DMS53 (cell line): Measurements from ENCODE around the gene RTBDN.
"Not testable (repeated sequence)": the region's sequence is repeated elsewhere in the genome, so short reads cannot be mapped to it uniquely, and the experiment has no call there.

Source experiments
- DNase-seq: peaks from one replicate; lab custom pipeline; 2025; lab: John Stamatoyannopoulos, UW

Gene RTBDN

GRCh38 chr19:12856653-12857052, 22.3 kb upstream of the RTBDN start:
- no peak for DNase-seq

- peak; percentile 90 for DNase-seq
Measured at GRCh38 chr19:12847159-12848139, 13.1 kb upstream of the RTBDN start.

GRCh38 chr19:12846613-12847012, 12.2 kb upstream of the RTBDN start:
- DNase-seq: not testable (repeated sequence)

- no peak for DNase-seq
Measured at GRCh38 chr19:12843999-12844732, 9.8 kb upstream of the RTBDN start.

- DNase-seq: no peak
Measured at GRCh38 chr19:12843328-12843727, 8.9 kb upstream of the RTBDN start.

GRCh38 chr19:12842511-12842910, 8.1 kb upstream of the RTBDN start:
- DNase-seq: no peak

GRCh38 chr19:12841094-12841493, 6.7 kb upstream of the RTBDN start:
- DNase-seq: no peak

GRCh38 chr19:12840091-12841079, 6.0 kb upstream of the RTBDN start:
- peak; percentile 53 for DNase-seq

GRCh38 chr19:12838886-12839756, 4.7 kb upstream of the RTBDN start:
- DNase-seq: peak; percentile 70

GRCh38 chr19:12838182-12838885, 4.0 kb upstream of the RTBDN start, which contains the start of gene MAST1:
Gene MAST1, plus strand, starts transcription at chr19:12838515. Its CDS starts 58 bp downstream, at chr19:12838573.
- peak; percentile 81 for DNase-seq

GRCh38 chr19:12837225-12837624, 2.8 kb upstream of the RTBDN start:
- no peak for DNase-seq

GRCh38 chr19:12836529-12836863, 2.1 kb upstream of the RTBDN start:
- no peak for DNase-seq

- peak; percentile 78 for DNase-seq
Measured at GRCh38 chr19:12834976-12835757, 788 bp upstream of the RTBDN start.

- DNase-seq: peak; percentile 79
Measured at GRCh38 chr19:12833738-12834565, 427 bp downstream of the RTBDN start.

- peak; percentile 50 for DNase-seq
Measured at GRCh38 chr19:12833418-12833737, 1.0 kb downstream of the RTBDN start.

GRCh38 chr19:12828494-12828893, 5.9 kb downstream of the RTBDN start:
- peak; percentile 73 for DNase-seq

GRCh38 chr19:12825254-12826131, 8.9 kb downstream of the RTBDN start:
- peak; percentile 72 for DNase-seq
